ENCODE measurements around the gene VPS37C.

- no peak for TF ChIP-seq EZH2phosphoT487 (IDR thresholded peaks at IDR 0.05; ENCODE audit: borderline replicate concordance)
- TF ChIP-seq ELF1 (IDR thresholded peaks at IDR 0.05; ENCODE audit: borderline replicate concordance, low read depth) = no peak
- no peak for TF ChIP-seq JUND (IDR thresholded peaks at IDR 0.05)
- TF ChIP-seq CTCF (IDR thresholded peaks at IDR 0.05 in 2 of 3, conservative IDR thresholded peaks at IDR 0.05 in 1 of 3; ENCODE audit: borderline replicate concordance in 1 of 3, insufficient read depth in 1 of 3, low read depth in 2 of 3, low read length in 2 of 3) = no peak
- no peak for TF ChIP-seq POLR2A (IDR thresholded peaks at IDR 0.05; ENCODE audit: borderline replicate concordance, extremely low read depth, insufficient read depth, insufficient read length)
- no peak for TF ChIP-seq ATF3 (IDR thresholded peaks at IDR 0.05)
These were observed 28.6 kb downstream of the VPS37C start for GRCh38 chr11:61132646-61133045.

Data from HCT116 (cell line).